Measurements from ENCODE around the gene FRMPD4.

The FRMPD4 gene

DNA sequence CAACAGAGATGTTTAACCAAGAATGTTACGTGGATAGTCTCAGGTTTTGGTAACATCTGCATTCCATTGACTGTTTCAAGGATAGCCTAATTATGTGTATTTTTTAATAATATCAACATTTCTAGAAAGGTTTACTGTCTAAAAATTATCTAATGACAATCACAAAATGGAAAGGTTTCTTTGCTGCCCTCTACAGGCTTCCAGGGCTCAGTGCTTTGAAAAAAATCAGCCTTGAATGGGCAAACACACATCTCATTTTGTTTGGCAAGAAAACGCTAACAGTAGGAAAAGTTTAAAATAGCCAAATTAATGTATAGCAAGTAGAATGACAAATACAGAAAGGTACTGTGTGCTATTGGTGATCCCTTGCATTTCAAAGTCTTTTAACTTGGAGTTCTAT lies 429.6 kb downstream of the FRMPD4 start:
- H3K27me3 ChIP-seq (ENCODE audit: control insufficient read depth, insufficient read depth, low read length) = no peaks in the 10 kb centered on the region
- H3K4me3 ChIP-seq (ENCODE audit: low read depth, low read length) = no peak overlapping the region
- H3K9ac ChIP-seq = no peak overlapping the region
- TF ChIP-seq CTCF (IDR thresholded peaks at IDR 0.05) = no peak
- H3K4me1 ChIP-seq = no peaks in the 10 kb centered on the region
- H3K4me2 ChIP-seq (ENCODE audit: low read length) = no peak overlapping the region
- H3K27ac ChIP-seq = no peak overlapping the region
- no peaks in the 10 kb centered on the region for H3K9me3 ChIP-seq (ENCODE audit: control insufficient read depth, low read length)
- H2AFZ ChIP-seq = no peak overlapping the region
- no peaks in the 10 kb centered on the region for H3K36me3 ChIP-seq (ENCODE audit: control insufficient read depth, insufficient read depth, low read length)
- H3K79me2 ChIP-seq = no peaks in the 10 kb centered on the region

- Histone ChIP-seq H3K4me2 (ENCODE audit: low read length) (no peak overlapping the region), H3K79me2 (no peaks in the 10 kb centered on the region), H3K9ac (no peak overlapping the region), H3K36me3 (ENCODE audit: control insufficient read depth, insufficient read depth, low read length) (no peaks in the 10 kb centered on the region), H3K27ac (no peak overlapping the region), H3K4me1 (no peaks in the 10 kb centered on the region), H3K9me3 (ENCODE audit: control insufficient read depth, low read length) (no peaks in the 10 kb centered on the region), H3K27me3 (ENCODE audit: control insufficient read depth, insufficient read depth, low read length) (no peaks in the 10 kb centered on the region), H2AFZ (no peak overlapping the region), H3K4me3 (ENCODE audit: low read depth, low read length) (no peak overlapping the region)
- TF ChIP-seq CTCF (IDR thresholded peaks at IDR 0.05) = no peak
Observed at GRCh38 chrX:12570859-12571501, 432.7 kb downstream of the FRMPD4 start.

DNA sequence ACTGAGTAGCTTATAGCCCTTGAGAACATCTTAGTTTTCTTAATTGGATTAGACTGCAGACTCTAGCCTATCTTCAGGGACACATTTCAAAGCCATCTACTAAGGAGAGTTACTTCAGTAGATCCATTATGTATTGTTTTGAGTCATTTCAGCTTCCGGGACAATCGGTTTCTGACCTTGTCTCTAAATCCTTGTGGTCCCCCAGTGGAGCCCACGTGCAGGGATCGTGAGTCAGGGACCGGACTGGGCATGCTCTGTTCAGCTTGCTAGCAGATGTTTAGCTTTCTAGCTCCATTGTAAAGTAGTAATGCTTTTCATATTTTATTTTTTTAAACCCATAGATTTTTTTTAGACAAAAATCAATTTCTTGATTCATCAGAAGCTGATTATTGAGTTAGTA lies 441.0 kb downstream of the FRMPD4 start:
- Histone ChIP-seq H3K4me2 (ENCODE audit: low read length) (no peak overlapping the region), H3K4me3 (ENCODE audit: low read depth, low read length) (no peak overlapping the region), H3K9me3 (ENCODE audit: control insufficient read depth, low read length) (no peaks in the 10 kb centered on the region), H2AFZ (no peak overlapping the region), H3K27me3 (ENCODE audit: control insufficient read depth, insufficient read depth, low read length) (no peaks in the 10 kb centered on the region), H3K9ac (no peak overlapping the region), H3K4me1 (no peaks in the 10 kb centered on the region), H3K36me3 (ENCODE audit: control insufficient read depth, insufficient read depth, low read length) (no peaks in the 10 kb centered on the region), H3K79me2 (no peaks in the 10 kb centered on the region), H3K27ac (no peak overlapping the region)
- no peak for TF ChIP-seq CTCF (IDR thresholded peaks at IDR 0.05)

GRCh38 chrX:12580548-12580947 lies 442.3 kb downstream of the FRMPD4 start:
- Histone ChIP-seq H3K9me3 (ENCODE audit: control insufficient read depth, low read length) (no peaks in the 10 kb centered on the region), H3K4me2 (ENCODE audit: low read length) (no peak overlapping the region)
- no peak for TF ChIP-seq CTCF (IDR thresholded peaks at IDR 0.05)

GRCh38 chrX:12581546-12581945 lies 443.3 kb downstream of the FRMPD4 start:
- Histone ChIP-seq H3K27ac (no peak overlapping the region), H3K27me3 (ENCODE audit: control insufficient read depth, insufficient read depth, low read length) (no peaks in the 10 kb centered on the region), H3K9ac (no peak overlapping the region), H3K36me3 (ENCODE audit: control insufficient read depth, insufficient read depth, low read length) (no peaks in the 10 kb centered on the region), H3K4me2 (ENCODE audit: low read length) (no peak overlapping the region), H3K4me3 (ENCODE audit: low read depth, low read length) (no peak overlapping the region), H3K4me1 (no peaks in the 10 kb centered on the region), H2AFZ (no peak overlapping the region), H3K79me2 (no peaks in the 10 kb centered on the region), H3K9me3 (ENCODE audit: control insufficient read depth, low read length) (no peaks in the 10 kb centered on the region)
- TF ChIP-seq CTCF (IDR thresholded peaks at IDR 0.05) = no peak

More at GRCh38 chrX:12580548-12580947, 442.3 kb downstream of the FRMPD4 start:
- no peaks in the 10 kb centered on the region for H3K4me1 ChIP-seq
- H3K36me3 ChIP-seq (ENCODE audit: control insufficient read depth, insufficient read depth, low read length) = no peaks in the 10 kb centered on the region
- no peaks in the 10 kb centered on the region for H3K79me2 ChIP-seq
- no peaks in the 10 kb centered on the region for H3K27me3 ChIP-seq (ENCODE audit: control insufficient read depth, insufficient read depth, low read length)
- H3K27ac ChIP-seq = no peak overlapping the region
- no peak overlapping the region for H3K4me3 ChIP-seq (ENCODE audit: low read depth, low read length)
- H2AFZ ChIP-seq = no peak overlapping the region
- H3K9ac ChIP-seq = no peak overlapping the region

Data from parathyroid adenoma (tissue), 2 donors.